HepG2 (cell line): ENCODE measurements around the gene NUDT15. TPM values are rescaled to one million over a fixed set of nuclear protein-coding genes. Genes with fewer than 3 reads are reported as not detected.
A peak's percentile ranks its signal among the peaks of the same experiment; 100 is the strongest.

Source experiments
- EHMT2 ChIP-seq: fragments of 200-600 bp; sonication (generic); IDR thresholded peaks from 2 replicates; pipeline ENCODE4 v1.7.0; 2017; ENCODE audit warnings: antibody characterized with exemption, low read depth, low read length, borderline replicate concordance
- EP300 ChIP-seq, 3 experiments: sonication (generic) in 1 of 3; formaldehyde crosslinking in 1 of 3; IDR thresholded peaks; 2 replicates each; pipeline versions ENCODE4 v1.5.1 to v1.6.1; 2011 to 2020; ENCODE audit warnings: low read depth in 2 of 3, low read length in 2 of 3, borderline replicate concordance in 1 of 3, improper control_type of control experiment in 1 of 3, mild to moderate bottlenecking in 1 of 3, missing genetic modification reagents in 1 of 3, moderate library complexity in 1 of 3
- FOXA1 ChIP-seq, 2 experiments: fragments of 450-650 bp in 1 of 2; sonication (generic) in 1 of 2; formaldehyde crosslinking in 1 of 2; IDR thresholded peaks; 2 replicates each; pipeline versions ENCODE4 v1.4.0 to v1.6.1; 2016 to 2020; ENCODE audit warnings: missing genetic modification reagents in 1 of 2
- GTF2F1 ChIP-seq: fragments of 150-350 bp; IDR thresholded peaks from 2 replicates; pipeline ENCODE4 v1.6.1; 2014; ENCODE audit warnings: low read length
- HNRNPH1 ChIP-seq: fragments of 200-400 bp; formaldehyde crosslinking; optimal IDR thresholded peaks from 2 replicates; pipeline ENCODE3; 2017; ENCODE audit warnings: mild to moderate bottlenecking, low read depth, low read length
- HNRNPL ChIP-seq: fragments of 200-400 bp; formaldehyde crosslinking; IDR thresholded peaks from 2 replicates; pipeline ENCODE4 v1.6.1; 2017; ENCODE audit warnings: mild to moderate bottlenecking, low read depth, low read length
- HOXA9 ChIP-seq: sonication (generic); formaldehyde crosslinking; IDR thresholded peaks from 2 replicates; pipeline ENCODE4 v1.8.1; 2022; ENCODE audit warnings: missing genetic modification reagents, mild to moderate bottlenecking, moderate library complexity, borderline replicate concordance
- IRF2 ChIP-seq: IDR thresholded peaks from 2 replicates; pipeline ENCODE4 v1.6.1; 2018; ENCODE audit warnings: missing genetic modification reagents, missing compliant biosample characterization
- MYNN ChIP-seq: sonication (generic); formaldehyde crosslinking; IDR thresholded peaks from 2 replicates; pipeline ENCODE4 v1.4.0; 2020; ENCODE audit warnings: mild to moderate bottlenecking, low read depth, missing genetic modification reagents
- NCOA1 ChIP-seq: sonication (generic); formaldehyde crosslinking; IDR thresholded peaks from 2 replicates; pipeline ENCODE4 v1.9.0; 2021; ENCODE audit warnings: missing genetic modification reagents
- PCBP2 ChIP-seq: fragments of 200-400 bp; formaldehyde crosslinking; optimal IDR thresholded peaks from 2 replicates; pipeline ENCODE3; 2018; ENCODE audit warnings: low read length, low read depth; ENCODE audit not compliant: poor library complexity, severe bottlenecking
- POLR2A ChIP-seq, 2 experiments: IDR thresholded peaks; 2 replicates each; pipeline ENCODE4 v1.6.1; 2011; ENCODE audit warnings: low read depth in 2 of 2, low read length in 2 of 2, mild to moderate bottlenecking in 1 of 2, moderate library complexity in 1 of 2; ENCODE audit not compliant: insufficient read depth in 1 of 2
- REPIN1 ChIP-seq: sonication (generic); formaldehyde crosslinking; IDR thresholded peaks from 2 replicates; pipeline ENCODE4 v1.8.0; 2022; ENCODE audit warnings: missing genetic modification reagents, low read depth, mild to moderate bottlenecking, borderline replicate concordance
- RFX3 ChIP-seq: IDR thresholded peaks from 2 replicates; pipeline ENCODE4 v1.6.1; 2016; ENCODE audit warnings: missing biosample characterization, missing genetic modification reagents
- SATB2 ChIP-seq: sonication (generic); formaldehyde crosslinking; IDR thresholded peaks from 2 replicates; pipeline ENCODE4 v1.5.0; 2020; ENCODE audit warnings: missing genetic modification reagents
- SIN3A ChIP-seq: IDR thresholded peaks from 2 replicates; pipeline ENCODE4 v1.6.1; 2011; ENCODE audit warnings: low read depth, mild to moderate bottlenecking, control low read depth, low read length, borderline replicate concordance
- SMAD3 ChIP-seq: sonication (generic); formaldehyde crosslinking; IDR thresholded peaks from 2 replicates; pipeline ENCODE4 v1.4.0; 2020; ENCODE audit warnings: missing genetic modification reagents
- SNAPC2 ChIP-seq: sonication (generic); formaldehyde crosslinking; IDR thresholded peaks from 2 replicates; pipeline ENCODE4 v1.8.1; 2022; ENCODE audit warnings: mild to moderate bottlenecking, missing genetic modification reagents
- TEAD3 ChIP-seq: optimal IDR thresholded peaks from 2 replicates; pipeline ENCODE3; 2016; ENCODE audit warnings: borderline replicate concordance
- ZFP62 ChIP-seq: sonication (generic); formaldehyde crosslinking; IDR thresholded peaks from 2 replicates; pipeline ENCODE4 v1.4.0; 2020; ENCODE audit warnings: missing genetic modification reagents
- ZNF180 ChIP-seq: sonication (generic); formaldehyde crosslinking; IDR thresholded peaks from 2 replicates; pipeline ENCODE4 v1.4.0; 2020; ENCODE audit warnings: low read depth, missing genetic modification reagents, borderline replicate concordance
- ZNF329 ChIP-seq: sonication (generic); formaldehyde crosslinking; IDR thresholded peaks from 2 replicates; pipeline ENCODE4 v1.9.0; 2021; ENCODE audit warnings: low read depth, mild to moderate bottlenecking, missing genetic modification reagents
- ZNF589 ChIP-seq: sonication (generic); formaldehyde crosslinking; conservative IDR thresholded peaks from 2 replicates; pipeline ENCODE4 v1.8.0; 2022; ENCODE audit warnings: mild to moderate bottlenecking, moderate library complexity, missing genetic modification reagents
- ZNF605 ChIP-seq: sonication (generic); formaldehyde crosslinking; IDR thresholded peaks from 2 replicates; pipeline ENCODE4 v1.8.0; 2022; ENCODE audit warnings: mild to moderate bottlenecking, missing genetic modification reagents
- polyA plus RNA-seq, 8 experiments: library from polyadenylated mRNA; depleted of rRNA in 3 of 8; stranded (reverse) in 7 of 8; unstranded in 1 of 8; fragments of >200 nt; fragmentation: Illumina TruSeq in 4 of 8; extraction: Trizol in 4 of 8; gene quantifications; 2 replicates each; pipeline versions ENCODE4 v1.2.1 to v1.2.3, GENCODE V29; 2011 to 2016; ENCODE audit warnings: low read depth in 4 of 8, missing spikeins in 1 of 8, mixed read lengths in 1 of 8; ENCODE audit not compliant: insufficient read depth in 1 of 8
- total RNA-seq, 5 experiments: library from RNA; depleted of rRNA; stranded (reverse); fragments of >200 nt; fragmentation: Illumina TruSeq; extraction: Trizol; gene quantifications; 2 replicates each; pipeline ENCODE4 v1.2.3, GENCODE V29; 2016; ENCODE audit warnings: low read depth in 1 of 5
- TF ChIP-seq, protein P1 (sequence below): sonication (generic); formaldehyde crosslinking; IDR thresholded peaks from 2 replicates; pipeline ENCODE4 v1.4.0; 2020; ENCODE audit warnings: mild to moderate bottlenecking, missing genetic modification reagents
- TF ChIP-seq, protein P2 (sequence below): sonication (generic); formaldehyde crosslinking; IDR thresholded peaks from 2 replicates; pipeline ENCODE4 v1.8.0; 2022; ENCODE audit warnings: mild to moderate bottlenecking, missing genetic modification reagents, moderate library complexity

Gene NUDT15
- total and polyA plus RNA-seq, 2 of the 13 experiments (the other 11 are each of a cell fraction or from before 2014, with no cell fraction given): 21.3 to 47.3 TPM

DNA sequence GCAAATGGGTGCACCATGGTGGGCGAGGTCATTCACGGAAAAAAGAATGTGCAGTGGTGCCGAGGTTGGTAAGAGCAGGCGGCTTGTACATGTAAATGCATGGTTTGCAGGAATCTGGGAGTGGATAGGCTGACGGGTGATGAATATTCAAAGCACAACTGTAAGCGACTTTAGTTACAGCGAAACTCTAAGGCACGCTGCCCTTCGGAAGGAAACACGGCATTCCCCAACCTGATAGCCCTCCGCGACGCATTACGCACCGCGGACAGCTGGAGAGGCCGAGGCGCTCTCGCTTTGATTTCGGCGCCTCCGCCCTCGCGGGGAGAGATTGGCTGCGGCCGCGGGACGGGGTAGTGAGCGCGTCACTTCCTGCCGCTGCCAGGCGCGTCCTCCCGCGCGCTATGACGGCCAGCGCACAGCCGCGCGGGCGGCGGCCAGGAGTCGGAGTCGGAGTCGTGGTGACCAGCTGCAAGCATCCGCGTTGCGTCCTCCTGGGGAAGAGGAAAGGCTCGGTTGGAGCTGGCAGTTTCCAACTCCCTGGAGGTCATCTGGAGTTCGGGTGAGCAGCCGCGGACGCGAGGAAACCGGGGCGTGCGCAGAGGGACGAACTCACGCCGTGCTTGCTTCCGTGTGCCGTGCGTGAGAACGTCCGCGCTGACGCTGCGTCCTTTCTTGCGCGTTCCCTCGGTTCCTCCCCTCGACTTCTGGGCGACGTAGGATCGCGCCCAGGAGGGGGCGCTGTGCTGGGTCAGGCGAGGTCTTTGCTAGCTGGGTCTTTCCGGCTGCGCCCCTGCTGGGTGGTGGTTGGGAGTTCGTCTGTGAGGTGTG lies at the start of gene NUDT15 (continued):
- TF ChIP-seq ZFP62 (CRISPR knock-in tag): no peak
- peak; percentile 32; the same call in 1 of the 2 replicates for TF ChIP-seq NCOA1
- TF ChIP-seq HOXA9 (CRISPR knock-in tag): no peak; the same call in 1 of the 2 replicates
- no peak; the same call in 1 of the 2 replicates for TF ChIP-seq SATB2
- TF ChIP-seq, protein P1, sequence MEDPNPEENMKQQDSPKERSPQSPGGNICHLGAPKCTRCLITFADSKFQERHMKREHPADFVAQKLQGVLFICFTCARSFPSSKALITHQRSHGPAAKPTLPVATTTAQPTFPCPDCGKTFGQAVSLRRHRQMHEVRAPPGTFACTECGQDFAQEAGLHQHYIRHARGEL (CRISPR knock-in tag): peak; percentile 78; the same call in 1 of the 2 replicates
- peak; percentile 93 to 99 for TF ChIP-seq POLR2A (IDR thresholded peaks at IDR 0.05; ENCODE audit: insufficient read depth in 1 of 2, low read depth in 2 of 2, low read length in 2 of 2)
- TF ChIP-seq SNAPC2 (CRISPR knock-in tag): peak; percentile 88
- TF ChIP-seq ZNF605 (CRISPR knock-in tag): peak; percentile 97
- TF ChIP-seq GTF2F1: 0 out of 2 replicates have a peak, but pooled peaks have one; percentile 11
- TF ChIP-seq FOXA1 (IDR thresholded peaks at IDR 0.05): no peak
- TF ChIP-seq FOXA1 (CRISPR knock-in tag; IDR thresholded peaks at IDR 0.05): peak; percentile 2; the same call in 1 of the 2 replicates
- 0 out of 2 replicates have a peak, but pooled peaks have one; percentile 63 for TF ChIP-seq SMAD3
- TF ChIP-seq RFX3 (CRISPR knock-in tag): 0 out of 2 replicates have a peak, but pooled peaks have one; percentile 8
- no peak for TF ChIP-seq PCBP2
- TF ChIP-seq EHMT2: no peak
- TF ChIP-seq REPIN1 (CRISPR knock-in tag): peak; percentile 92
- TF ChIP-seq SIN3A: peak; percentile 100
- TF ChIP-seq IRF2 (CRISPR knock-in tag): no peak; the same call in 1 of the 2 replicates
- TF ChIP-seq HNRNPL: peak; percentile 74; the same call in 1 of the 2 replicates
- no peak; the same call in 1 of the 2 replicates for TF ChIP-seq ZNF329 (CRISPR knock-in tag)
- TF ChIP-seq ZNF180: no peak
- TF ChIP-seq TEAD3: peak; percentile 70
- TF ChIP-seq HNRNPH1: no peak
- TF ChIP-seq, protein P2, sequence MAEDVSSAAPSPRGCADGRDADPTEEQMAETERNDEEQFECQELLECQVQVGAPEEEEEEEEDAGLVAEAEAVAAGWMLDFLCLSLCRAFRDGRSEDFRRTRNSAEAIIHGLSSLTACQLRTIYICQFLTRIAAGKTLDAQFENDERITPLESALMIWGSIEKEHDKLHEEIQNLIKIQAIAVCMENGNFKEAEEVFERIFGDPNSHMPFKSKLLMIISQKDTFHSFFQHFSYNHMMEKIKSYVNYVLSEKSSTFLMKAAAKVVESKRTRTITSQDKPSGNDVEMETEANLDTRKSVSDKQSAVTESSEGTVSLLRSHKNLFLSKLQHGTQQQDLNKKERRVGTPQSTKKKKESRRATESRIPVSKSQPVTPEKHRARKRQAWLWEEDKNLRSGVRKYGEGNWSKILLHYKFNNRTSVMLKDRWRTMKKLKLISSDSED: no peak; the same call in 1 of the 2 replicates
- no peak for TF ChIP-seq MYNN (CRISPR knock-in tag)
- TF ChIP-seq EP300 (IDR thresholded peaks at IDR 0.05; ENCODE audit: low read depth in 2 of 2, low read length in 2 of 2): peak in 1 of 2 experiments; percentile 3; a peak in 1 of 4 replicates
- TF ChIP-seq EP300 (CRISPR knock-in tag; IDR thresholded peaks at IDR 0.05; ENCODE audit: borderline replicate concordance): 0 out of 2 replicates have a peak, but pooled peaks have one; percentile 23
- peak; percentile 89 for TF ChIP-seq ZNF589 (CRISPR knock-in tag)
